GM10266 (cell line): Measurements from ENCODE around the gene ULK3.
"Not testable (repeated sequence)": the region's sequence is repeated elsewhere in the genome, so short reads cannot be mapped to it uniquely, and the experiment has no call there.

Experiments used
- DNase-seq: peaks from one replicate; pipeline ENCODE4 v3.0.0; 2012; ENCODE audit errors: extremely low spot score
- CTCF ChIP-seq: IDR thresholded peaks from 2 replicates; pipeline ENCODE4 v1.5.1; 2012; ENCODE audit warnings: mild to moderate bottlenecking, low read depth; ENCODE audit not compliant: control insufficient read depth, insufficient read depth; ENCODE audit errors: missing control alignments

Gene ULK3

GRCh38 chr15:74842581-74843444, at the start of gene ULK3:
TSS of gene ULK3 (minus strand) at chr15:74843156. CDS start at chr15:74843105, 51 bp downstream.
- peak; percentile 75 for TF ChIP-seq CTCF
- peak; percentile 98 for DNase-seq

- TF ChIP-seq CTCF, result no peak
- no peak for DNase-seq
These were observed 49.4 kb upstream of the ULK3 start for GRCh38 chr15:74892313-74892712.

- no peak for TF ChIP-seq CTCF
- no peak for DNase-seq
These were observed 48.5 kb upstream of the ULK3 start for GRCh38 chr15:74891469-74891868.

GRCh38 chr15:74890665-74890960, 47.7 kb upstream of the ULK3 start:
- DNase-seq, result no peak

GRCh38 chr15:74889883-74890664, 47.1 kb upstream of the ULK3 start, which contains the start of gene MPI:
TSS of gene MPI (plus strand) at chr15:74890042. CDS start at chr15:74890074, 32 bp downstream.
- peak; percentile 96 for DNase-seq
- TF ChIP-seq CTCF, result no peak

More at GRCh38 chr15:74890665-74890960, 47.7 kb upstream of the ULK3 start:
- no peak for TF ChIP-seq CTCF

- TF ChIP-seq CTCF, result no peak
- peak; percentile 49 for DNase-seq
These were observed 46.5 kb upstream of the ULK3 start for GRCh38 chr15:74889390-74889882.

- TF ChIP-seq CTCF, result no peak
- DNase-seq, result no peak
These were observed 45.8 kb upstream of the ULK3 start for GRCh38 chr15:74888716-74889115.

- not testable (repeated sequence) for DNase-seq
These were observed 44.7 kb upstream of the ULK3 start for GRCh38 chr15:74887537-74888193.
